Astrocyte (in vitro differentiated cells and primary cell): ENCODE data around the gene NOC2L.

Experiments
- EZH2 ChIP-seq: IDR thresholded peaks from 2 replicates; pipeline ENCODE4 v1.6.1; 2012; ENCODE audit warnings: mild to moderate bottlenecking, low read length, inconsistent platforms; ENCODE audit not compliant: insufficient read depth
- TF ChIP-seq, protein P1 (sequence below): IDR thresholded peaks from 2 replicates; pipeline ENCODE4 v1.5.1; 2011; ENCODE audit warnings: low read depth, mild to moderate bottlenecking, inconsistent platforms, low read length, moderate library complexity; ENCODE audit not compliant: insufficient read depth

- TF ChIP-seq, protein P1, sequence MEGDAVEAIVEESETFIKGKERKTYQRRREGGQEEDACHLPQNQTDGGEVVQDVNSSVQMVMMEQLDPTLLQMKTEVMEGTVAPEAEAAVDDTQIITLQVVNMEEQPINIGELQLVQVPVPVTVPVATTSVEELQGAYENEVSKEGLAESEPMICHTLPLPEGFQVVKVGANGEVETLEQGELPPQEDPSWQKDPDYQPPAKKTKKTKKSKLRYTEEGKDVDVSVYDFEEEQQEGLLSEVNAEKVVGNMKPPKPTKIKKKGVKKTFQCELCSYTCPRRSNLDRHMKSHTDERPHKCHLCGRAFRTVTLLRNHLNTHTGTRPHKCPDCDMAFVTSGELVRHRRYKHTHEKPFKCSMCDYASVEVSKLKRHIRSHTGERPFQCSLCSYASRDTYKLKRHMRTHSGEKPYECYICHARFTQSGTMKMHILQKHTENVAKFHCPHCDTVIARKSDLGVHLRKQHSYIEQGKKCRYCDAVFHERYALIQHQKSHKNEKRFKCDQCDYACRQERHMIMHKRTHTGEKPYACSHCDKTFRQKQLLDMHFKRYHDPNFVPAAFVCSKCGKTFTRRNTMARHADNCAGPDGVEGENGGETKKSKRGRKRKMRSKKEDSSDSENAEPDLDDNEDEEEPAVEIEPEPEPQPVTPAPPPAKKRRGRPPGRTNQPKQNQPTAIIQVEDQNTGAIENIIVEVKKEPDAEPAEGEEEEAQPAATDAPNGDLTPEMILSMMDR = no peak
- no peak for TF ChIP-seq EZH2
Measured at GRCh38 chr1:964691-965525, 5.9 kb upstream of the NOC2L start.
